Stimulated activated CD8-positive, alpha-beta memory T cell treated with anti-CD3 and anti-CD28 coated beads, Interleukin-15, amount 100 ng/mL, for 1 hour (primary cell): ENCODE data around the gene NEAT1.

ENCODE experiments used
- DNase-seq: peaks from one replicate; pipeline ENCODE4 v3.0.0-alpha.2; 2020; ENCODE audit warnings: low read depth

The NEAT1 gene

DNA sequence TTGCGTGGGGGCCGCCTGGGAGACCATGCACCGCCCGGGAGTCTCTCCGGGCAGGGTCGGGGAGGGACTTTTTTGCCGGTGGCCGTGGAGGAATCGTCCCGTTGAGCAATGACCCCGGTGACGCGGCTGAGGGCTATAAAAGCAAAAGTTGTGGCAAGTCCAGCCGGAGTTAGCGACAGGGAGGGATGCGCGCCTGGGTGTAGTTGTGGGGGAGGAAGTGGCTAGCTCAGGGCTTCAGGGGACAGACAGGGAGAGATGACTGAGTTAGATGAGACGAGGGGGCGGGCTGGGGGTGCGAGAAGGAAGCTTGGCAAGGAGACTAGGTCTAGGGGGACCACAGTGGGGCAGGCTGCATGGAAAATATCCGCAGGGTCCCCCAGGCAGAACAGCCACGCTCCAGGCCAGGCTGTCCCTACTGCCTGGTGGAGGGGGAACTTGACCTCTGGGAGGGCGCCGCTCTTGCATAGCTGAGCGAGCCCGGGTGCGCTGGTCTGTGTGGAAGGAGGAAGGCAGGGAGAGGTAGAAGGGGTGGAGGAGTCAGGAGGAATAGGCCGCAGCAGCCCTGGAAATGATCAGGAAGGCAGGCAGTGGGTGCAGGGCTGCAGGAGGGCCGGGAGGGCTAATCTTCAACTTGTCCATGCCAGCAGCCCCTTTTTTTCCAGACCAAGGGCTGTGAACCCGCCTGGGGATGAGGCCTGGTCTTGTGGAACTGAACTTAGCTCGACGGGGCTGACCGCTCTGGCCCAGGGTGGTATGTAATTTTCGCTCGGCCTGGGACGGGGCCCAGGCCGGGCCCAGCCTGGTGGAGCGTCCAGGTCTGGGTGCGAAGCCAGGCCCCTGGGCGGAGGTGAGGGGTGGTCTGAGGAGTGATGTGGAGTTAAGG, at the start of gene NEAT1:
Gene NEAT1 (plus strand): TSS at position 166 of the 883 bp plus-strand sequence.
- DNase-seq, result peak; percentile 93

DNA sequence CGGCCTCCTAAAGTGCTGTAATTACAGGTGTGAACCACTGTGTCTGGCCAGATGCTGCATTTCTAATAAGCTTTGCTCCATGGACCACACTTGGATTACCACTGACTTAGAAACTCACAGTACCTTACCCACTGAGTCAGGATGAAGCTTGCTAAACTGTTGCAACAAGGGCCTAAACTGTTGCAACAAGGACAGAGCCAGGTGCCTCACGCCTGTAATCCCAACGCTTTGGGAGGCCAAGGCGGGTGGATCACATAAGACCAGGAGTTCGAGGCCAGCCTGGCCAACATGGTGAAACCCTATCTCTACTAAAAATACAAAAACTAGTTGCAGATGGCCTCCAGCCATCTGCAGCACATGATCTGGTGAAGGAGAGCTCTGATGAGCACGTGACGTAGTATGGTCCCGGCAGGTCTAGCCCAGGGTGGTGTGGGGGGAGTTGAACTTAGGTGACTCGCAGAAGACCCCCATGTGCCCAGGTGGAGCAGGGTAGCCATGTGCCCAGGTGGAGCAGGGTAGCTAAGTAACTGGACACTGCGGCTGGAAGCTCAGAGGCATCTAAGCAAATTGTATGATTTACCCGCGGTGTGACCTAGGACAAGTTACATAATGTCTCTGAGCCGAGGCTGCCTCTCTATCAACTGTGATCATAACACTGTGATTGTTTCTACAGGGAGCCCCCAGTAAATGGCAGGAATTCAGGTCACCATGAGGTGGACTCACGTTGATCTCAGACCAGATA, 48.6 kb upstream of the NEAT1 start:
- no peak for DNase-seq

DNA sequence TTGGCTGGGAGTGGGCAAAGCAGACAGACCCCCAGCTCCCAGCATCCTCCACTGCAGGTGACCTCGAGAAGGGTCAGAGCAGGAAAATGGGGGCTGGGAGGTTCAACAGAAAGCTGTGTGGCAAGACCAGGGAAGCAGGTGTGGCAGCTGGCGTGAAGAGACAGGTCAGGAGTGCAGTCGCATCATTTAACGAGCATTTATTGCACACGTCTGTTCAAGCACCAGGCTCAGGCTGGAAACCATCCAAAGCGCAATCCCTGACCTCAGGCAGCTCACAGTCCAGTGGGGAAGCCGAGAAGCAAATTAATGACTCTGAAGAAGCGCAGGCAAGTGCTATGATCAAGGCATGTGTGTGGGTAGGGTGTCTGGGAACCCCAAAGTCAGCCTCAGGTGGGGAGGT, 47.6 kb upstream of the NEAT1 start:
- DNase-seq, result no peak

DNA sequence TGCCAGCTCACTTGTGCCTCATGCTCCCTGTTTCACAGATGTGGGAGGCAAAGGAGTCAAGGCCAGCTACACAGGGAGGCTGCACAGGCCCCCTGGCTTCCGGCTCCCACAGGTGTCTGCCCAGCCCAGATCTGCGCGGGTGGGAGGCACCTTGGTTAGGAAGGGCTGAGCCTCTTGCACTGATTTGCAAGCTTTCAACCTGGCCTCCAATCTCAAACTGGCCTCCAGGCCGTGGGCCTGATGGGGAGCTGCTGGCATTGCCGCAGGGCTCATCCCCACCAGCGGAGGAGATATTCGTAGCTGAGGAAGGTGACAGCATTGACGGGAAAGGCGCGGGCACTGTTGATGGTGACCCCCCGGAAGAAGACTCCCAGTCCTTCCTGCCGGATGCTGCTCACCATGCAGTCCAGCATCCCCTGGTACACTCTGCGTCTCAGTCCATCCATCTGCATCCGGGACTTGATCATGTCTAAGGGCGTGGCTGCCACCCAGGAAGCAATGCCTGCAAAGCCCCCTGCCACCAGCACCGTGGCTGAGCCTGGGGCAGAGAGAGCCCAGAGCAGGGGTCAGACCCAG, 46.4 kb upstream of the NEAT1 start:
- DNase-seq, result no peak

DNA sequence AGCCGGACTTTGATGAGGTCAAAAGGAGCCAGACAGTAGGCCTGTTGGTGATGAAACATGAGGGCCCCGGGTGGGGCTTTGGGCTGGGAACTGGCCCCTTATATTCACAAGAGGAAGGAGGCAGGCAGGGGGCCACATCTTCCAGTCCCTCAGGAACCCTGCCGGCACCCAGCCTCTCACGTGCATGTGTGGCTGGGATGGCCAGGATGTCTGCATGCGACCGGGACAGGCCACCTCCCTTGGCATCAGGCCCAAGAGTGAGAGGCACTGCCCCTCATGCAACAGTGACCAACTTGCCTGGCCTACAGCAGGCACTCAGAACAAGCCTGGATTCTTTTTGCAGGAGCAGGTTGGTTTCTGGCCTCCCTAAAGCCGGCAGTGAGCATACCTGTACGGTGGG, 45.6 kb upstream of the NEAT1 start:
- DNase-seq, result no peak

DNA sequence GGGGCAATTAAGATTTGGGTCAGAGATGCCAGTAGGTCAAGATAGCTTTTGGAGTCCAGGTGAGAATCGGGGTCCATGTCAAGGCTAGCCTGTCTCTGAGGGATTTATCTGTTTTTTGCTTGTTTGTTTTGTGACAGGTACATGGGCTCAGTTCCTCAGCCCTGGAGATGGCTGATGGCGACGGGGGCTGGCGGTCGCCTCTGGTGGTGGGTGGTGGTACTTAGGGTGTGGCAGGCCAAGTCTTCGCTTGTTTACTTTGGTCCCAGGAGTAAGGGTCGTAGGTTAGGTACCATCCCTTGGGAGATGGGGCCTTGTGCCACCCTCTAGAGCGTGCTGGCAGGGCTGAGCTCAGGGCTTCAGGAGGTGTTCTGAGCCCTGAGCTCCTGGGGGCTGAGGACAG, 44.8 kb upstream of the NEAT1 start:
- no peak for DNase-seq

DNA sequence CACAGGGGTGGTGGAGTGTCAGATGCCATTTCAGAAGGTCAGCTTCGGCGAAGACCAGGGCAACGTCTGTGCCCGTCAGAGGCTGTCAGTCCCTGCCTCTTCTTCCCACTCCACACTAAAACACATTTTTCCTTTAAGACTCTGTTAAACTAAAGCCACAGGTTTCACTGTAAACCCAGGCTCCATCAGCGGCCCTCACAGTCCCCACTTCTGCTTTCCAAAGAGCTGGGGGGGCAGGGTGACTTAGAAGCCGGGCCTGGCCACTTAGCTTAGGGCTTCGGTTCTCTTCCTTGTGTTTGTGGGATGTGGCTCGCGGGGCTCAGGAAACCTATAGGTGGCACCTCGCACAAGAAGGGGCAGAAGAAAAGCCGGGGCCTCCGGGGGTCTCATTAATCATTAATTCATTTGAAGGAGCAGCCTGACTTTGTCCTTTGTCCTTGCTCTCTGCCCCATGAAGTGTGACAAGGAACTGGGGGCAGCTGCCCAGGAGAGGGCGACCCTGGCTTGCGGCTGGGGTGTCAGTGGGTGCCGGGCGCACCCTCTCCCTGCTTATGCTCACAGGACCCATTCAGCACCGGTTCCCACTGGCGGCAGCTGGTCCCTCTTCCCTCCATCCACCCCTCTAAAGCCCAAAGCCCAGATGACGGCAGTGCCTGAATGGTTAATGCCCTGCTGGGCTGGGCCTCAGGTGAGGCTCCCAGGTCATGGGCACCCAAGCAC, 44.2 kb upstream of the NEAT1 start:
- DNase-seq, result no peak

DNA sequence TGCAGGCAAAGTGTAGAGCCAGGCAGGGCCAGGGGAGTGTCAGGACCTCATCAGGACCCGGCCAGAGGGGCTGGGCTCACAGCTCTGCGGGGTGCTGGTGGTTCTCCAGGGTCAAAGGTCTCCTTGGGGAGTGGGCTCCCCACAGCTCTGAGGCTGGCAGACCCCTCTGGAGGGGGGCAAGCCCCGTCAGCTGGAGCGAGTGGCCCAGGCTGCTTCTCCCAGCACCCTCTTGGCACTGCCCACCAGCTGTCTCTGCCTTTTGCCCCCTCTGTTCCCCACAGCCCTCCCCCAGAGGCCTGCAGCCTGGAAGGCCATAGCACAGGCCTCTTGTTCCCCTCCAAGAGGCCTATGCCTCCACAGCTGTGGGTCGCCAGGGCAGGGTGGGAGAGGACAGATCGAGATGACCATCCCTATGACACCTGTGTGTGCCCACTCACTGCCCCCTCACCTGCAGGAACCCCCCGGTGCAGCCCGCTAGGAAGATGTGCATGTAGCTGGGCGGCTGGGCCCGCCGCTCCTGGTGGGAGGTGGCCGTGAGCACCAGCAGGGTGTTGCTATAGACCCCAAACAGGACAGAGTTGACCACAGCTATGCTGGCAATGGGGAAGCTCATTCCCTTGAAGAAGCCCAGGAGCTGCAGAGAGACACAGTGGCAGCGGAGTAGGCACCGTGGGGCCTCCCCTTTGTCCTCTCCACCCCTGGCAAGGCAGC, 43.5 kb upstream of the NEAT1 start:
- no peak for DNase-seq

DNA sequence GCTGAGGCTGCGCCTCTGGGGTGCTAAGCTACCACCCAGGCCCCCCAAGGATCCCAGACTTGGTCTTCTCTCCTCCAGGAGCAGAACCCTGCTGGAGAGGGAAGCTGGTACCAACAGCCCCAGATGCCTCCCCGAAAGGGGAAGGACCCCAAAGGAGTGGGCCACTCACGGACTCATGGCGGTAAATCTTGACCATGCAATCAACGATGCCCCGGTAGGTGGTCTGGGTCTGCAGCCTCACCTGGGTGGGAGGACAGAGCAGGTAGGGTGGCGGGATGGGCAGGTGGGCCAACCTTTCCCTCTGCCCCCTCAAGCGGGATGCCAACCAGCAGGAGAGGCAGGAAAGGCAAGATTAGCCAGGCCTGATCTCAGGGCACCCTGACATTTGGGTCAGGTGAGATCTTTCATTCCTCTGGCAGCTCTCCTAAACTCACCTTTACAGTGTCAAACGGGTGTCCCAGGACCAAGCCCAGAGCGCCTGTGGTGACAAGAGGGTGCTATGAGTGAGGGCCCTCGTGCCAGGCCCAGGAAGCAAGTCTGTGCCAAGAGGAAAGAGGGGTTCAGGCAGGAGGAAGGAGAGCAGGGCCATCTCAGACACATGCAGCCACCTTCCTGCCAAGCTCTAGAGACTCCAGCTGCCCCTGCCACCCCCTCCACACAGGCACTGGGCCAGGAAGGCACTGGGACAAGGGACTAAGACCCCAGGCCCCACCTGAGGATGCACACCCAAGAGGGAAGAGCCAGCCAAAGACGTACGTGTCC, 42.7 kb upstream of the NEAT1 start:
- no peak for DNase-seq

DNA sequence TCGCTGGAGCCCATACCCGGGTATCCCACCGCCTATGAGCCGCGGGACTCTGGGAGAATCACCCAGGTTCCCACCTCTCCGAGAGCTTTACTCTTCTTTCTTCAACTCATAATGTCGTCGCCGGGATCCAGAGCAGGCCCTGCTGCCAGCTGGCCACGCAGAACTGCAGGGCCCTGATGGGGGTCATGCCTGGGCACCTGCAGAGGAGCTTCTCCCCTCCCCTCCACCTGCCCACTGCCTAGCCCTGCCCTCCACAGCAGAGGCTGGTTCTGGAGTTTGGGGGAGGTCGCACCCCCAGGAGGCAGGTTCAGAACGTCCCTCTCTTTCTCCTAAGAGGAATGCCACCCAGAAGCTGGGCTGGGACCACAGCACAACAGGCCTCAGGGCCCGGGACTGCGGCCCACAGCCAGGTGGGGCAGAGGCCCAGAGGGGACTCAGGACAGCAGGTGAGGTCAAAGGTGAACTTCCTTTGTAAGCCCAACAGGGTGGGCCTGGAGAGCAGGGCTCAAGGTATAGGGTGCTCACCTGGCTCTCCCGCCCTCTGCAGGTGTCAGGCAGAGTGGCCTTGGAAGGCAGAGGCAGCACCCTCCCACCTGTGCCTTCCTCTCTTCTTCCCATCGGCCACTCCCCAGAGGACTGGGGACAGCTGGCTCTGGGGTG, 42.0 kb upstream of the NEAT1 start:
- DNase-seq, result no peak

DNA sequence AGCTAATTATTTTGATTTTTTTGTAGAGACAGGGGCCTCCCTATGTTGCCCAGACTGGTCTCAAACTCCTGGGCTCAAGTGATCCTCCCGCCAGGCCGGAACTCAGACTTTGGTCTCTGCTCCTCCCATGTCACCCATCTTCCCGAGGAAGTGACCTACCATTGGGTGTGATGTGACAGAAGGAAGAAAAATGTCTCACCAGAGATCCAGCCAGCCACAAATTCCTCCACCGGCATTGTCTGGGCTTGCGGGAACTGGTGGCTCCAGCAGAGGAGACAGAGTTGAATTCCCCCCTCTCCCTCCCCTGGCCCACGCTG, 40.9 kb upstream of the NEAT1 start:
- no peak for DNase-seq

DNA sequence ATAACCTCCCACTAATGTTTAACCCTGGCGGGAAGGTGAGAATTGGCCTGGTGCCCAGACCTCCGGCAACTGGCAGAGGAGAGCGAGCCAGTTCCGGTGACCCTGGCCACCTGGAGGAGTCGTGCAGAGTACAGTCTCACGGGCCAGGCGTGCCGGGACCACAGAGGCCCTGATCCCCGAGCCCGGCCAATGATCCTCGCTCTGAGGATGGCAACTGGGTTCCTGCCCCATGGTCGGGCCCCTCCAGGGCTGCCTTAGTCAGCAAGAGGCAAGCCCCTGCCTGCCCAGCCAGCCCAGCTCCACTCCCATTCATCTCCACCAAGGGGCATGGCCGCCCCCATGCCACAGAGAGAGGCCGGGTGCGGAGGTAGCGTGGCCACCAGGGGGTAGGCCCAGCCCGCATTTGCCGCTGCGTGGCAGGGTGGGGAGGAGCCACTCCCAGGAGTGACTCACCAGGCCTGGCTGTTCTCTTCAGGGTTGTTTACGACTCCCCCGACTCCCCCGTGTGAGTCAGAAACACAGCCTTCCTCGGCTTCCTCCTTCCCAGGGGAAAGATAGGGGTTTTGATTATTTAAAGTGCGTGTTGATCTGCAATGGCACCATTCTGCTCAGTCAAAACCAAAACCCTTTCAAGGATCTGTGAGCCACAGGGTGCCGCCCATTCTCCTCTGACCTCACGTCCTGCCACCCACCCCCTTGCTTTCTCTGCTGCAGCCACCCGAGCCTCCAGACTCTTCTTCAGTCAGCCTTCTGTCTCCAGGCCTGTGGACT, 40.4 kb upstream of the NEAT1 start, which contains the start of gene SLC25A45:
Gene SLC25A45 (minus strand): TSS at position 614 of the 771 bp plus-strand sequence. CDS start 695 bp downstream, outside the sequence.
- DNase-seq, result peak; percentile 78

DNA sequence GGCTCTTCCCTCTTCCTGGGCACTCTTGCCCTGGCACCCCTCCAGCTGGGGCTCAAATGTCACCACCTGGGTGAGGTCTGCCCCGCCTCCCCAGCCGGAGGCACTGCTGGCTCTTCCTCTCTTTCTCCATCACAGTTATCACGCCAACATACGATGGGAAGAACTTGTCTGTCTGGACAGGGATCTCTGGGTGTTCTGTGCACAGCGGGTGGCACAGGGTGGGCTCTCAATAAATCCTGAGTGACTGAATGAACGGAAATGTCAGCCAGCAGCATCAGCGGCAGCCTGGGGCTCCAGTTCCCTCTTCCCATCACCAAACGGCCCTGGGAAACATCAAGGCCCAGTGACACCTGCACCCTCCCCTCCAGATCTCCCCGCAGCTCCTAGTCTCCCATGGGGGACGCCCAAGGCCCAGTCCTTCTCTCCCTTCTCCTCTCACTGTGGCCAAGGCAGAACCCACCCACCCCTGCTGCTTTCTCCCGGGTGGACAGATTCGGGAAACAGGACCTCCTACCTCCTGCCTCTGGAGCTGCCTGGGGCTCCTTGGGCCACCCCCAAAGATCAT, 39.7 kb upstream of the NEAT1 start:
- no peak for DNase-seq

DNA sequence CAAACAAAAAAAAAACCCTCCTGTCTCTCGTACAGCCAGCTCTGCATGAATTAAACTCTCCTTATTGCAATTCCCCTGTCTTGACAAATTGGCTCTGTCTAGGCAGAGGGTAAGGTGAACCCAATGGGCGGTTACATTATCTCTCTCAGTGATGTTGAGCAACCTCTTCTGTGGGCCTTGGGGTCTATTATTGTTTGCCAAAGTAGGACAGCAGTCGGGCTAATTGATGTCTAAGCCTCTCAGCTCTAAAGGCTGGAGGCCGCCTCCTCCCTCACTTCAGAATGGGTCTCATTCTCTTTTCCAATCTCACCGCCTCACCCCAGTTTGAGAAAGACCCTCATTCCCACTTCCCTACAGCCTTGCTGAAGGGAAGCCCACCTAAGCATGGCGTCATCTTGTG, 38.8 kb upstream of the NEAT1 start:
- no peak for DNase-seq

DNA sequence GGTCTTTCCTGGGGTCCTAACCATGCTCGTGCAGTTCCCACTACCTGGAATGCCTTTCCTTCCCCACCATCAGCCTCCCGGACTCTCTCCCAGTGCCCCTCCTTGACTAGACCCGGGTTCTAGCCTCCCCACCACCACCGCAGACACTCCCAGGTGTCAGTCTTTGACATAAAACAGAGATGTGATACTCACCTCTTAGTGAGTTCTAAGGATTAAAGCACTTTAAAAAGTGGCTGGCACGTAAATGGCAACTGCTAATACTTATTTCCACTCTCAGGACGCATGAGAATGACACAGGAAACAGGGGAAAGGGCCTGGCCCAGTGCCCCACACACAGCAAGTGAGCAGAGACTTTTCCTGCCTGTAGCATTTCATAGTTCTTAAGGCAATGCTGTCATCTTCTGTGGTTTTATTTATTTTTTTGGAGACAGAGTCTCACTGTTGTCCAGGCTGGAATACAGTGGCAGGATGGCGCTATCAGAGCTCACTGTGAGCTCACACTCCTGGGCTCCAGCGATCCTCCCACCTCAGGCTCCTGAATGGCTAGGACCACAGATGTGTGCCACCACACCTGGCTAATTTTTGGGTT, 38.2 kb upstream of the NEAT1 start:
- no peak for DNase-seq

DNA sequence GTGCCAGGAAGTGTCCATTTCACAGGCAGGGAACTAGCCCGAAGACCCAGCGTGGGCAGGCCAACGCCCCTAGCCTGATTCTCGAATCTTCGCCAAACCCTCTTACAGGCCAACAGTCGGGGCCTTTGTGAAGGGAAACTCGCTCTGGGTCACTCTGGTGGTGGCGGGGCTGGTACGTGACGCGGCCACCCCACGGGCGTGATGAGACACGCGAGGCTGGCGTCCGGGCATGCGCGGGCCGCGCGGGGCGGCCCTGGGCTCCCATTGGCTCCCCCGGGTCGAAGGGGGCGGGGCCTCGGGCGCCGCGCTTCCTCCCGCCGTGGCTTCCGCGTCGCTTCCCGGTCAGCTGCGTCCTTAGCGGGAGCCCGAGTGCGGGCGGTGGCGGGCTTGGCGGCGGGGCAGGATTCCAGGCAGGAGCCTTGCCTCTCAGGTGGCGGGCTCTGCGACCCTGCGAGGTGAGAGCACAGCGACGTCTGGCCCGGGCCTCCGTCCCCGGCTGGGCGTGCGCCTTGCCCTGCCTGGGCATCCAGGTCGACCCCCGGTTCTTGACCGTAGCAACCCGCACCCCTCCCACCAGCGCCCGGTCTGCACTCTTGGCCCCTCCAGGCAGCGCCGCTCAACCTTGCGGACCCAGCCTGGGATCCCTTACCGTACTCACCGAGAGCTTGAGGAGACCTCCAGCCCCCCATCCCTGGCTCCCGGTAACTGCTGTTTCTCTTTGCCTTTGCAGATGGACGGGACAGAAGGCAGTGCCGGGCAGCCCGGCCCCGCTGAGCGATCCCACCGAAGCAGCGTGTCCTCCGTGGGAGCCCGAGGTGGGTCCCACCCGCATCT, 36.1 kb upstream of the NEAT1 start, which contains the start of gene FRMD8:
Gene FRMD8 (plus strand): TSS at position 331 of the 834 bp plus-strand sequence. CDS start 400 bp downstream, at position 731.
- DNase-seq, result peak; percentile 74

DNA sequence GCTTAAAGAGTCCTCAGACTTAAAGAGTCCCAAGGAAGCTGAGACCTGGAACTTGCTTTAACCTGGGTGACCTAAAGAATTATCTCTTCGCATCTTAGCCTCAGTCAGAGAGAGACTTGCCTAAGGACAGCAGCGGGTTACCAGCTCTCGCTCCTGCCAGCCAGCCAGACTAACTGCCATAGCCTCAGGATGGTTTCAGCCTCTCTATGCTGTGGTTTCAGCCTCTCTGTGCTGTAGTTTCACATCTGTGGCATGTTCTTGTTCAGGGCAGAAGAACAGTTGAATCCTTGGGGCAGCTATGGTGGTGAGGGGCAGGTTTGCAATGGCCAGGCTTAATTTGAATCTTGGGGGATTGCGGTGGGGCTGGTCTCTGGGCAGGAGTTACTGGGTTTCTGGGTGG, 33.9 kb upstream of the NEAT1 start:
- no peak for DNase-seq
